ENCODE data around the gene ALPI.
"Not testable (repeated sequence)": the region's sequence is repeated elsewhere in the genome, so short reads cannot be mapped to it uniquely, and the experiment has no call there.

ALPI gene

GRCh38 chr2:232447638-232448303 is 8.2 kb upstream of the ALPI start:
- no peak for TF ChIP-seq CTCF (IDR thresholded peaks at IDR 0.05; ENCODE audit: control insufficient read depth, insufficient read depth, low read depth, low read length, missing control alignments)
- DNase-seq (ENCODE audit: low read depth) = no peak
- H3K4me3 ChIP-seq (ENCODE audit: control insufficient read depth, low read depth, low read length) = no peak overlapping the region

- no peak for TF ChIP-seq CTCF (IDR thresholded peaks at IDR 0.05; ENCODE audit: control insufficient read depth, insufficient read depth, low read depth, low read length, missing control alignments)
- H3K4me3 ChIP-seq (ENCODE audit: control insufficient read depth, low read depth, low read length) = no peak overlapping the region
- DNase-seq (ENCODE audit: low read depth) = no peak
These were observed 7.7 kb upstream of the ALPI start for GRCh38 chr2:232448304-232448690.

- TF ChIP-seq CTCF (IDR thresholded peaks at IDR 0.05; ENCODE audit: control insufficient read depth, insufficient read depth, low read depth, low read length, missing control alignments) = no peak
- H3K4me3 ChIP-seq (ENCODE audit: control insufficient read depth, low read depth, low read length) = no peak overlapping the region
- DNase-seq (ENCODE audit: low read depth) = no peak
These were observed 6.0 kb upstream of the ALPI start for GRCh38 chr2:232449964-232450363.

- H3K4me3 ChIP-seq (ENCODE audit: control insufficient read depth, low read depth, low read length); DNase-seq (ENCODE audit: low read depth): not testable (repeated sequence)
These were observed 4.3 kb upstream of the ALPI start for GRCh38 chr2:232451645-232452044.

GRCh38 chr2:232454630-232455029 is 1.3 kb upstream of the ALPI start:
- no peak for TF ChIP-seq CTCF (IDR thresholded peaks at IDR 0.05; ENCODE audit: control insufficient read depth, insufficient read depth, low read depth, low read length, missing control alignments)
- no peak for DNase-seq (ENCODE audit: low read depth)
- no peak overlapping the region for H3K4me3 ChIP-seq (ENCODE audit: control insufficient read depth, low read depth, low read length)

GRCh38 chr2:232456296-232457120 is 555 bp downstream of the ALPI start:
- H3K4me3 ChIP-seq (ENCODE audit: control insufficient read depth, low read depth, low read length) = no peak overlapping the region
- no peak for DNase-seq (ENCODE audit: low read depth)
- TF ChIP-seq CTCF (IDR thresholded peaks at IDR 0.05; ENCODE audit: control insufficient read depth, insufficient read depth, low read depth, low read length, missing control alignments) = no peak

Data from AG09309 (cell line).